GM12878 (cell line): ENCODE data around the gene CYP1A2.

Experiments used
- CTCF ChIP-seq, 3 experiments: IDR thresholded peaks in 2 of 3; conservative IDR thresholded peaks in 1 of 3; 2 replicates each; pipeline ENCODE4 v1.5.1; 2011; ENCODE audit warnings: low read depth in 3 of 3, low read length in 3 of 3, mild to moderate bottlenecking in 3 of 3, control low read depth in 2 of 3, moderate library complexity in 2 of 3, inconsistent platforms in 1 of 3, mixed read lengths in 1 of 3; ENCODE audit not compliant: control insufficient read depth in 2 of 3, insufficient read depth in 1 of 3; ENCODE audit errors: extremely low read depth in 1 of 3
- ELK1 ChIP-seq: IDR thresholded peaks from 2 replicates; pipeline ENCODE4 v1.6.1; 2012; ENCODE audit warnings: low read depth, low read length, improper control_type of control experiment
- EP300 ChIP-seq, 2 experiments: fragments of 150-350 bp in 1 of 2; IDR thresholded peaks; 2 replicates each; pipeline ENCODE4 v1.6.1; 2011 to 2012; ENCODE audit warnings: low read depth in 2 of 2, low read length in 2 of 2, borderline replicate concordance in 1 of 2, improper control_type of control experiment in 1 of 2, inconsistent platforms in 1 of 2; ENCODE audit not compliant: control insufficient read depth in 1 of 2
- EZH2 ChIP-seq: IDR thresholded peaks from 2 replicates; pipeline ENCODE4 v1.6.1; 2012; ENCODE audit warnings: low read depth, mild to moderate bottlenecking, control low read depth, inconsistent platforms, low read length, borderline replicate concordance; ENCODE audit not compliant: control insufficient read depth
- PKNOX1 ChIP-seq: fragments of 450-650 bp; IDR thresholded peaks from 2 replicates; pipeline ENCODE4 v1.6.1; 2016; ENCODE audit warnings: mild to moderate bottlenecking
- POLR2A ChIP-seq: IDR thresholded peaks from 2 replicates; pipeline ENCODE4 v1.6.1; 2011; ENCODE audit warnings: low read depth, mild to moderate bottlenecking, low read length
- SIN3A ChIP-seq: IDR thresholded peaks from 2 replicates; pipeline ENCODE4 v1.6.1; 2012; ENCODE audit warnings: low read depth, low read length, improper control_type of control experiment
- SKIL ChIP-seq: fragments of 450-650 bp; IDR thresholded peaks from 2 replicates; pipeline ENCODE4 v1.6.1; 2017; ENCODE audit warnings: mild to moderate bottlenecking, low read depth, inconsistent platforms; ENCODE audit not compliant: poor library complexity, severe bottlenecking
- SMAD5 ChIP-seq: IDR thresholded peaks from 2 replicates; pipeline ENCODE4 v1.6.1; 2016; ENCODE audit warnings: antibody characterized with exemption, low read depth
- USF2 ChIP-seq: IDR thresholded peaks from 2 replicates; pipeline ENCODE4 v1.6.1; 2011; ENCODE audit warnings: low read depth, low read length, improper control_type of control experiment, borderline replicate concordance
- ZBTB11 ChIP-seq: fragments of 450-650 bp; formaldehyde crosslinking; IDR thresholded peaks from 2 replicates; pipeline ENCODE4 v1.5.0; 2022; ENCODE audit warnings: mild to moderate bottlenecking, missing genetic modification characterization
- ZNF217 ChIP-seq: fragments of 450-650 bp; IDR thresholded peaks from 2 replicates; pipeline ENCODE4 v1.6.1; 2017; ENCODE audit warnings: antibody characterized with exemption, mild to moderate bottlenecking
- ZNF384 ChIP-seq: IDR thresholded peaks from 2 replicates; pipeline ENCODE4 v1.6.1; 2012; ENCODE audit warnings: low read depth, mild to moderate bottlenecking, low read length, improper control_type of control experiment, borderline replicate concordance

- TF ChIP-seq EZH2 (no peak), ELK1 (no peak), ZNF217 (no peak), CTCF (IDR thresholded peaks at IDR 0.05 in 2 of 3, conservative IDR thresholded peaks at IDR 0.05 in 1 of 3; ENCODE audit: control insufficient read depth in 2 of 3, extremely low read depth in 1 of 3, insufficient read depth in 1 of 3, low read depth in 3 of 3, low read length in 3 of 3) (no peak), POLR2A (no peak; the same call in 1 of the 2 replicates), ZBTB11 (CRISPR knock-in tag) (no peak), SMAD5 (no peak), ZNF384 (no peak), SKIL (no peak), SIN3A (no peak), PKNOX1 (no peak), USF2 (no peak), EP300 (IDR thresholded peaks at IDR 0.05; ENCODE audit: borderline replicate concordance in 1 of 2, control insufficient read depth in 1 of 2, low read depth in 2 of 2, low read length in 2 of 2) (no peak)
Observed at GRCh38 chr15:74800559-74801094, 52.0 kb downstream of the CYP1A2 start.
